COLO668 (cell line): ENCODE measurements around the gene IL4I1.
"Not testable (repeated sequence)": the region's sequence is repeated elsewhere in the genome, so short reads cannot be mapped to it uniquely, and the experiment has no call there.

Experiments used
- DNase-seq: peaks from one replicate; lab custom pipeline; 2025; ENCODE audit not compliant: unreplicated experiment; lab: John Stamatoyannopoulos, UW

The IL4I1 gene

DNA sequence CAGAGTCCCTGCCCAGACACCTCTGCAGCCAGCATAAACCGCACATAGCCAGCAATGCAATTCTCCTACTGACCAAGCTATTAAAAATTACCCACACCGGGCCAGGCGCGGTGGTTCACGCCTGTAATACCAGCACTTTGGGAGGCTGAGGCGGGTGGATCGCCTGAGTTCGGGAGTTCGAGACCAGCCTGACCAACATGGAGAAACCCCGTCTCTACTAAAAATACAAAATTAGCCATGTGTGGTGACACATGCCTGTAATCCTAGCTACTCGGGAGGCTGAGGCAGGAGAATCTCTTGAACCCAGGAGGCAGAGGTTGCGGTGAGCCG is 28.2 kb upstream of the IL4I1 start:
- DNase-seq: not testable (repeated sequence)

DNA sequence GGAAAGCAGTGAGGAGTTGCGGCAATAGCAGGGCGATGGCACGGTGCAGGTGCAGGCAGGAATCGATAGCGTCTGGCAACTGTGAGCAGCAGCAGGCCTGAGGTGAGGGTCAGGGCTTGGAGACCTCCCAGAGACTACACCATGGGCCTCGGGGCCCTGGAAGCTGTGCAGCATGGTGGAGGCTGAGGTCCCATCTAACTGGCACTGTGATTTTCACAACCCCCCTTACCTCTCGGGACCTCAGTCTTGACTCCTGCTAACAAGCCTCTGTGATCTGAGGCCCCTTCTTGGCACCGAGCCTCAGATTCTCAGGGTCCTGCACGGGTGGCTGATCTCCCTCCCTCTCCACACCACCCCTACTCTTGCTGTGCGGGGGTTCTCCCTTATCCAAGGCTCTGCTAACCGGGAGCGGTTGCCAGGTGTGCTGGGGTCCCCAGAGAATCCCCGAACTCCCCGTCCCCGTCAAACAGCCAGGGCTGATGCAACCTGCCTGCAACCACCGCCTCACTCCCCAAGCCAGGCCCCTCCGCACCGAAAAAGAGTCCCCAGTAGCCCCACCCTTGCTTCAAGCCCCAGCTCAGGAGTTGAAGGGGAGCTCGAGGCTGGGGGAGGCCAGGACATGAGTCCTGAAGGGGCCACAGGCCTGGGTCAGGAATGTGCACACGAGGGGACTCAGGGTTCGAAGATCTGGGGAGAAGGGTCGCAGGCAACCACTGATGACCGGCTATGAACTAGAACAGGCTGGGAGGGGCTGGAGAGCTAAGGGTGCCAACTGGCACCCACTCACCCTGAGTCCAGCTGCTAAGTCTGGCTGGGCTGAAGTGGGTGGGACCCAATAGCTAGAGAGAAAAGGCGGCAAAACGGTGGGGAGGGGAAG is 27.6 kb upstream of the IL4I1 start:
- no peak for DNase-seq

DNA sequence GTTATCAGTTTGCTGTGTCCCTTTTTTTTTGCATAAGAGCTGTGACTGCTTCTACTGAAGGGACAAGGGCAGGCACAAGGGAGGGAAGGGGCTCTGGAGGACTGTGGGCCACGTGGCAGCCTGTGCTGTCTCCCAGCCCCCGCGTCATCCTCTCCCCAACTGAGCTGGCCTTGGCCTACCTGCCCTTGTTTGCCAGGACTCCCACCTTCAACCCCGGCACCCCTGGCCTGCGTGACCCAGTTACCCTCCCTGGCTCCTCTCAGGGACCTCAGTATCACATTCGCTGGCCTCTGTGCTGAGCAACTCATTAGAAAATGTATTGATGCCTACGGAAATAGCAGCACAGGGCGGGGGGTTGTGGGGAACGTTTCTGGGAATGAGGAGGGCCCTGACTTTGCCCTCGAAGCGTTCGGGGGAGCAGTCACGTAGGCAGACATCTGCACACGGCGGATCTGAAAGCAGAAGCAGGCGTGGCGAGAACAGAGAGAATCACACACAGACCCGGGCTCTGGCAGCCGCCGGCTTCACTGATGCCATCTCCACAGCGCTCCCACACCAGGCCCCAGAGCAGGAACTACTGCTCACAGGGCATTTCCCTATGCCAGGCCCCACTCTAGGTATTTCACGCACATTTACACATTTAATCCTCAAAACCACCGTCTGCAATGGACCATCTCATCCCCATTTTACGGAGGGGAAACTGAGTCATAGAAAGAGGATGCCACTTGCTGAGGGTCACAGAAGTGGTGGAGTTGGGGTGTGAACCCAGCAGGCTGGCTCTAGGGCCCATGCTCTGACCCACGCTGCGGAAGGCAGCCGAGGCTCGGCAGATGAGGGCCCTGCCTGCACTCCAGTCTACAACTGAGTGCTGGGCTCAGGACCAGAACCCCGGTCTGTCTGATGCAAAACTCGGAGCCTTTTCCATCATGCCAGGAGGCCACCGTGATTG is 26.6 kb upstream of the IL4I1 start:
- DNase-seq: no peak

DNA sequence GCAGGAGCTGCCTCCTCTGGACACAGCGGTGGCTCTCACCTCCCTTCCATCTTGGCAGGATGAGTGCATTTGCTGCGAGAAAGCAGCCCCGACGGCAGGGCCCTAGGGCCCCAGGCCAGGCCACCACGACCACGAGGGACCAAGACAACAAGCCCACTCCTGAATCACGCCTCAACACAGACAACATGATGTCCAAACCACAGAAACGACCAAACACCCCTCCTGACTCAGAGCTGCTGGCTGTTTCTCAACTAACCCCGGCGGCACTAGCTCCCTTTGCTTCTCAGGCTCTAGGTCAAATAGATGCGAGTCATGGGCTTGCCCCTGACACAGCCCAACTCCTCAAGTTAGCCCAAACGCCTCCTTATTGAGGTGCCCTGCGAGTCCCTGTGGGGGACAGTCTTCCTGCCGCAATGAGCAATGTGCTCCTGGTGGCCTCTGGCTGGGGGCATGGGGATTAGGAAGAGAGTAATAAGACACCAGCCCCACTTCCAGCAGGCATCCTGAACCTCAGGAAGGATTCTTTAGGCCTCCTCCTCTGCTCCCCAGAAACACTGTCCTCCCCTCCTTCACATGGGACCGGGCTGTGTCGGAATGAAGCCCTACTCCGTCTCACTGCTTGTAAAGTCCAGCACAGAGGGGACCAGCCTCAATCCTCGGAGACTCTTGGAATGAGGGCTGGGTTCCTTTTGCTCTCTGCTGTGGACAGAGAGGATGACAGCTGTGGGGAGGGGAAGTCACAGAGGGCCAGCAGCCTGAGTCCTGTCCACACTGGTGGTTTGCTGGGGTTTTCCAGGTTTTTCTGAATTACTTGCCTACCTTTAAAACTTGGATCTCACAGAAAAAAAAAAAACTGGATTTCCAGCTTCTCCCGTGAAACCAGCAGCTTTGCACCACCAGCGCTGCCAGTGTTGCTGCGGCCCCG is 25.4 kb upstream of the IL4I1 start:
- DNase-seq: no peak

- DNase-seq: peak; percentile 89
Measured at GRCh38 chr19:49920624-49921363, 24.1 kb upstream of the IL4I1 start.

GRCh38 chr19:49918089-49918488 is 21.4 kb upstream of the IL4I1 start:
- no peak for DNase-seq

DNA sequence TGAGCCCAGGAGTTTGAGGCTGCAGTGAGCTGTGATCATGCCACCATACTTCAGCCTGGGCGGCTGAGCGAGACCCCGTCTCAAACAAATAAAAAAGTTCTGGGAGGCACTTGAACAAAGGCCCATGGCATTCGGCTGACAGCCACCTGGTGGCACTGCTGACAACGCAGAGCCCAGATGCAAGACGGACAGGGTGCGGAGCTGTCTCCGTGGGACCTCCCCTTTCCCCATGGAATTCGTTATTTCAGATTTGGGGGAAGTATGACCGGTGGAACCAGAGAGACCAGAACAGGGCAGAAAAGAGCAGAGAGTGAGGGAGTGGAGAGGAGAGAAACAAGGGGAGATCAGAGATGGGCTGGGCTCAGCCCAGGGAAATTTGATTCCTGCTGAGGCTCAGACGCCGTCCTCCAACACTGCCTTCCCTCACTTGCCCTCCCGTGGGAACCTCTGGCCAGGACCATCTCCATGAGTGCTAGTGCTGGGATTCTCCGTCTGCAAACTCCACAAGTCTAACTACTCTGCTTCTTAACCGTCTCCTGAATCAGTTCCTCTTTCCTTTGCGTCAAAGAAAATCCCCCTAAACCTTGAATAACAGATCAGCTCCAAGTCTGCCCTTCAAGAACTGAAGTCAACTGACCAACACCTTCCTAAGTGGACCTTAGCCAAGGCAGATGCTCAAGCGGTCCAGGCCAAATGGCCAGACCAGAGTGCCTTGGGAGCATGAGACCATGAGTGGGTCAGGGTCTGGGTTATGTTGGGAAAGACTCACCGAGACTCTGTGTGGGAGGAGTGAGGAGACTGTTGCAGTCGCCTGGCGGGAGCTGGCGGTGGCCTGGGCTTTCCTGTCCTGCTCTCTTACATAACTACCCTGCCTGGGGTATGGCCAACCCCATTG is 20.4 kb upstream of the IL4I1 start:
- no peak for DNase-seq

- no peak for DNase-seq
Measured at GRCh38 chr19:49915271-49915670, 18.6 kb upstream of the IL4I1 start.

GRCh38 chr19:49913720-49914119 is 17.0 kb upstream of the IL4I1 start:
- no peak for DNase-seq

- DNase-seq: no peak
Measured at GRCh38 chr19:49912965-49913685, 16.4 kb upstream of the IL4I1 start.

DNA sequence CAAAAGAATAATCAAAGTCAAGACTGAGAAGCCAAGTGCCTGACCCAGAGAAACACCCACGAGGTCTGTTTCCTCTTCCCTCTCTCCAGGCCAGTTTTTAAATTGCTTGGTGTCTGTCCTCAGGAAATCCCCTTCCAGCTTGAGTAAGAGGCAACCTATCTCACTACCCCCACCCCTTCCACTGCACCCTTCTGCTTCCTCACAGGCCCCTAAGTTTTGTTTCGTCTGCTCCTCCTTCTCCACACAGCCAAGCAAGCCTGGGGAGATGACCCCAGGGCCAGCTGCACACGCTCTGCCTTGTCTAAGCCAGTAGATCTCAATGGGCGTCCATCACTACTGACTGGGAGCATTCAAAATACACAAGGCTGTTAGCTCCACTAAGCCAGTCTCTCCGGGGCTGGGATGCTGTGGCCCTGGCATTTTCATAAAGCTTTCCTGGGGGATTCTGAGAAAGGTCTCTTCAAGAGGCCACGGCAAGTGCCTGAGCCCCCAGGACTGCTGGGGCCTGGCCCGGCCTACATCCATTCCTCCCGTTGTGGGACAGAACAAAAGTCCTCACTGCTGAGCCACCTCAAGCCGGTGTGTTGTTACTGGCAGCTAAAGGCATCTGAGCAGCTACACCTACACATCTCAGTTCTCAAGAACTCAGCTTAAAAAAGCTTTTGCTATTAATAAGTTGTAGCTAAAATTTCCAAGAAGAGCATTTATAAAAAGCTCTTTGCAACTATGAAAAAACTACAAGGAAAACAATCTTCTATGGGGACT is 14.9 kb upstream of the IL4I1 start:
- DNase-seq: no peak

DNA sequence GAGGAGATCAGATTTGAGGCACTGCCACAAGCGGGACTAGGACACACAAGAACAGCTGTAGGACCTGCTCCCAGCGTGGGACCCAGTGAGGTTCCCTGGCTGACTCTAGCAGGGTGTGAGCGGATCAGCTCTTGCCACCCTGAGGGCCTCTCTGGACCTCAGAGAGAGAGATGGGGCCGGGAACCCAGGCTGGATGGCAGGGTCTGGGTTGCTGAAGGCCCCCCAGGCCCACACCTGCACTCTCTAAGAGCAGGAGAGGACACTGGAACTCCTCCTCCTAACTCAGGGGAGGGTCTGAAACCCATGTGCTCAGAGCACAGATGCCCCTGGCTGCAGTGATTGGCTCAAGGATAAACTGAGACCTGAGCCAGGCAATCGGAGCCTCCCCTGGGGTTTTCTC is 13.5 kb upstream of the IL4I1 start:
- DNase-seq: no peak

GRCh38 chr19:49908480-49909420 is 12.1 kb upstream of the IL4I1 start:
- no peak for DNase-seq

GRCh38 chr19:49907745-49908446 is 11.2 kb upstream of the IL4I1 start:
- no peak for DNase-seq

DNA sequence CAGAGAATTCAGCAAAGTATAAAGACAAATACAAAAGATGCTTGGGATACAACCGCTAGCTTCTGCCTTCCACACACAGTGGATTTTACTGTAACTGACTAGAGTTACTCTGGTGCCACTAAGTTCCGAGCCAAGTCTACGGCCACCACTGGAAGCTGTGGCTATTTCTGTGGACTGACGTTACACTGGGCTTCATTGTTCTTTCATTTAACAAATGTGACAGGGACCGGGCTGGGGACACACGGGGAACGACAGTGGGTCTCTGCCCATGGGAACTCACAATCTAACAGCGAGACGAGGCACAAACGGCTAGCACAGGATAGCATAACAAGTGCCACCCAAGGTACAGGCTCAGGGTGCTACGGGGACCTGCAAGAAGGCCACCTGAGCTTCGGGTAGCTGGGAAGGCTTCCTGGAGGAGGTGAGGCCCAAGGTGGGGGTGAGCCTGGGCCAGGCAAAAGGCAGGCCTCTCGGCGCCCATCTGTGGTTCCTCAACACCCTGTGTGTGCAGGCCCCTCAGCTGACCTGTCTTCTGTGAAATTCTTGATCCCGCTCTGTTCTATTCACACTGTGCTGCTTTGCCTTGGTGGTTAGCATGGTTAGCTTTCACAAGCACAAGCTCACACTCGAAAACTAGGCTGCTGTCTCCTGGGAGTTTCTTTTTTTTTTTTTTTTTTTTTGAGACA is 10.3 kb upstream of the IL4I1 start:
- DNase-seq: no peak

DNA sequence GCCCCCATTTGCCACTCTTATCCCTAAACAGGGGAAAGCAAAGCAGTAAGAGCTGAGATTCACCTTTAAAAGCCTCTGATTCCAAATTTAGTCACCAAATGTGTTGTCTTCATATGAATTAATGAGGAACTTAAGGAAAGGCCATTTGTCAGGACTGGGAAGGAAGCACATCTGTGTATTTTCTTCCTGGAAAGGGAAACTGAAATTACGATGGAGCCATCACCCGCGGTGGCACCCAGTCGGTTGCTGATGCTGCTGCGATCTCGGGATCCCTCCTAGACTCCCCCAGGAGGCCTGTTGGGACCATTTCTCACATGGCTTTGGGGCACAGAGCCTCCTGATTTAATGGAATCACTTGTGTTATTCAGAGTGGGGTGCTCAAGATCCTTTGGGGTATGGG is 7.4 kb upstream of the IL4I1 start:
- DNase-seq: no peak
